A673 (cell line): ENCODE results near the gene PLGLB2.
"Not testable (repeated sequence)": the region's sequence is repeated elsewhere in the genome, so short reads cannot be mapped to it uniquely, and the experiment has no call there.

Source experiments
- CTCF ChIP-seq: fragments of 300-800, 200-600 bp; sonication (generic); conservative IDR thresholded peaks from 2 replicates; pipeline ENCODE4 v1.5.1; 2017; ENCODE audit warnings: low read depth, mild to moderate bottlenecking, antibody characterized with exemption, low read length, moderate library complexity, mixed read lengths
- EZH2 ChIP-seq: fragments of 200-600 bp; sonication (generic); IDR thresholded peaks from 2 replicates; pipeline ENCODE4 v1.6.1; 2017; ENCODE audit warnings: borderline replicate concordance, low read depth, mild to moderate bottlenecking, mixed read lengths, antibody characterized with exemption, low read length; ENCODE audit not compliant: poor library complexity, severe bottlenecking

DNA sequence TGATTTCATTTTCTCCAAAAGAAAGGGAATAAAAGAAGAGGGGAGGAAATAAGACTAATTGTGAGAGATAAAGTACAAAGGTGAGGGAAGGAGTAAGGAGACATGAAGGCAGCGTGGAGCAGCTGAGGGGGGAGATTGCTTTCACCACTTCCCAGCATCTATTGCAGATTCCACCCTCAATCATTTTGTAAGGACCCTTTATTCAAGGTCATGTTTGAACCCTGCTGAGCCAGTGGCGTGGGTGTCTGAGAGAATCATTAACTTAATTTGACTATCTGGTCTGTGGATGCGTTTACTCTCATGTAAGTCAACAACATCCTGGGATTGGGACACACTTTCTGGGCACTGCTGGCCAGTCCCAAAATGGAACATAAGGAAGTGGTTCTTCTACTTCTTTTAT is at the start of gene PLGLB2:
- TF ChIP-seq CTCF, EZH2: not testable (repeated sequence)
